GM23248 (cell line): ENCODE results near the gene ATP1A3.

ENCODE experiments used
- EZH2 ChIP-seq: fragments of 200-600 bp; sonication (generic); IDR thresholded peaks from 2 replicates; pipeline ENCODE4 v1.6.1; 2018; ENCODE audit warnings: antibody characterized with exemption, mild to moderate bottlenecking; ENCODE audit not compliant: insufficient read depth, poor library complexity, severe bottlenecking
- EZH2phosphoT487 ChIP-seq: fragments of 200-600 bp; sonication (generic); IDR thresholded peaks from 2 replicates; pipeline ENCODE4 v1.6.1; 2018; ENCODE audit warnings: antibody characterized with exemption, moderate library complexity, mild to moderate bottlenecking, low read depth; ENCODE audit not compliant: insufficient read depth

DNA sequence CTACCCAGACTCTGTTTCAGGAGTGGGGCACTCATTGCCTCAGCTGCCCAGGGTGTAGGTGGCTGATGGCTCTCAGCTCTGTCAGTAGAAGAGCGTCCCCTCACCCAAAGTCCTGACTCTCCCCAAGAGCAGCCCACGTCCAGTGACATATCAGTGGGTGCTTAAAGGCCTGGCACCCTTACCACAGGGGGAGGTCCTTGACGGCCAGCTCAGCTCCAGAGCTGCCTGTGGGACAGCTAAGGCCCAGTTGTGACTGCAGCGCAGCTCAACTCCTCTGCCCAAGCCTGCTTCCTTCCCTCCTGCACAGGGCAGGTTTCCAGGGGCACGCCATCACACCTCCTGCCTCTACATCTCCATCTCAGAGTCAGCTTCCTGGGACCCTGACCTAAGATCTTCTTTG, 43.6 kb upstream of the ATP1A3 start:
- TF ChIP-seq EZH2, result no peak
- TF ChIP-seq EZH2phosphoT487, result no peak
